ENCODE measurements around the gene USH1G.

- TF ChIP-seq, protein P1, sequence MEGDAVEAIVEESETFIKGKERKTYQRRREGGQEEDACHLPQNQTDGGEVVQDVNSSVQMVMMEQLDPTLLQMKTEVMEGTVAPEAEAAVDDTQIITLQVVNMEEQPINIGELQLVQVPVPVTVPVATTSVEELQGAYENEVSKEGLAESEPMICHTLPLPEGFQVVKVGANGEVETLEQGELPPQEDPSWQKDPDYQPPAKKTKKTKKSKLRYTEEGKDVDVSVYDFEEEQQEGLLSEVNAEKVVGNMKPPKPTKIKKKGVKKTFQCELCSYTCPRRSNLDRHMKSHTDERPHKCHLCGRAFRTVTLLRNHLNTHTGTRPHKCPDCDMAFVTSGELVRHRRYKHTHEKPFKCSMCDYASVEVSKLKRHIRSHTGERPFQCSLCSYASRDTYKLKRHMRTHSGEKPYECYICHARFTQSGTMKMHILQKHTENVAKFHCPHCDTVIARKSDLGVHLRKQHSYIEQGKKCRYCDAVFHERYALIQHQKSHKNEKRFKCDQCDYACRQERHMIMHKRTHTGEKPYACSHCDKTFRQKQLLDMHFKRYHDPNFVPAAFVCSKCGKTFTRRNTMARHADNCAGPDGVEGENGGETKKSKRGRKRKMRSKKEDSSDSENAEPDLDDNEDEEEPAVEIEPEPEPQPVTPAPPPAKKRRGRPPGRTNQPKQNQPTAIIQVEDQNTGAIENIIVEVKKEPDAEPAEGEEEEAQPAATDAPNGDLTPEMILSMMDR (IDR thresholded peaks at IDR 0.05; ENCODE audit: low read length): no peak
- no peak for TF ChIP-seq EZH2phosphoT487 (IDR thresholded peaks at IDR 0.05; ENCODE audit: low read length)
These were observed 54.2 kb downstream of the USH1G start for GRCh38 chr17:74868908-74869255.

Data from MM.1S (cell line).